Activated CD4-positive, alpha-beta T cell treated with anti-CD3 and anti-CD28 coated beads, Interleukin-2, amount 50 U/mL, for 1 hour (primary cell): ENCODE data around the gene IFT81.
"Not testable (repeated sequence)": the region's sequence is repeated elsewhere in the genome, so short reads cannot be mapped to it uniquely, and the experiment has no call there.

Experiments
- DNase-seq: peaks from one replicate; pipeline ENCODE4 v3.0.0-alpha.2; 2020

The IFT81 gene

DNA sequence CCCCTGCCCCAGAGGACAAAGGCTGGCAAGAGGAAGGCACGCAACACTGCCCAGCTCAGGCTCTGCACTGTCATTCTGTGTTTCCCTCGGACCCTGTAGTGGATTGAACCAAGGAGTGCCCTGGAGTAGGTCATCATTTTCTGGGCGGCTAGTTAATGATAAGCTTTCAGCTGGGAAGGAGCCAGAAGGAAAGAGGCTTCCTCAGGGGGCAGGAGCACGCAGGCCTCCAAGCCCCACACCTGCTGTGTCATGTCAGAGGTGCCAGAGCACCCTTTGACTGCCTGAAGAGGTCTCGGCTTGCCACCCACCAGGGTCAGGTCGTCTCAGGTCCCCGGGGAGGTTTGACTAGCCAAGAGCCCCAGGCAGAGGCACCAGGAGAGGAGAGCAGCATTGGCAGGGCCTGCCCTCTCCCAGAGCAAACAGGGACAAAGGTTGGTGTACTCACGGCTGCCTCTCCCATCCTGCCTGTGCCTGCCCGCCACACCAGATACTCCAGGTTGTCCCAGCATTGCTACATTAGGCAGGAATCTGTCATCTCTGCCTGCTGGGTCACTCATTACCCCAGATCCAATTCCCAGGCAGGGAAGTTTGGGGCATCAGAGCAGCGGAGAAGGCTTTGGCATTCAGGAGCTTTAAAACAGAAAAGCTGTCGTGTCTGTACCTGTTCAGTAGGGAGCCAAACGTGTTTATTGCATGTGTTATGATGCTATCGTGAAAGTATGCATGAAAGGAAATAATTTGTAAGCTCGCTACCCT is 123.4 kb downstream of the IFT81 start:
- no peak for DNase-seq

DNA sequence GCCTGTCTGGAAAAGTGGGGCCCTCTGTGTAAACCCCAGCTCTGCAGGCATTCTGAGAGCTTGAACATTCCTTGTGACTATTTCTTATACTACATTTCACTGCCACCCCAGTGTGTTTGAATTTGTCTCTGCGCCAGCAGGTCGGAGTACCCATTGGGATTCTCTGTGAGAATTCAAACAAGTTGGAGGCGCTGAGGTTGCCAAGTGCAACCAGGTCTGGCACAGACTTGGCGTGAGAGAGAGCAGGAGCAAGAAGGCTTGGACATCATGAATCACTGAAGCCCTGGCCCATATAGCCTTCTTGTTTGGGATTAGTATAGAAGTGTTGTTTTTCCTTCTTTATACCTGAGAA is 123.9 kb downstream of the IFT81 start:
- no peak for DNase-seq

DNA sequence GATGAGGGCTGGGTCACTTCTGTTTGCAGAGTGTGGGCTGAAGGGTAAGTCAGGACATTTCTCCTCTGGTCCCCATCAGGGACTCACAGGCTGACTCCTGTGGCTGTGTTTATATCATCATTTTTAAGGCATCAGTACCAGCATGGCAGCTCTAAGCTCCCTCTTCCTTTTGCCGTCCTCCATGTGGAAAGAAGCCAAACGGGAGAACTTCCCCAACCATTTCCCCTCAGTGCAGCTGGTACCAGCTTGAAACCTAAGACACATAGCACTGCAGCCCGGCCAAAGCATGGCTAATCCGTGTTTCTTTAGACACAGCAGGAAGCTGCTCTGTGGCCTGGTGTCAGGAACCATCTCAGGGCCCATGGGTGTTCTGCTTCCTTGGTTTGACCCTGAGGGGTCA is 124.9 kb downstream of the IFT81 start:
- DNase-seq: no peak

DNA sequence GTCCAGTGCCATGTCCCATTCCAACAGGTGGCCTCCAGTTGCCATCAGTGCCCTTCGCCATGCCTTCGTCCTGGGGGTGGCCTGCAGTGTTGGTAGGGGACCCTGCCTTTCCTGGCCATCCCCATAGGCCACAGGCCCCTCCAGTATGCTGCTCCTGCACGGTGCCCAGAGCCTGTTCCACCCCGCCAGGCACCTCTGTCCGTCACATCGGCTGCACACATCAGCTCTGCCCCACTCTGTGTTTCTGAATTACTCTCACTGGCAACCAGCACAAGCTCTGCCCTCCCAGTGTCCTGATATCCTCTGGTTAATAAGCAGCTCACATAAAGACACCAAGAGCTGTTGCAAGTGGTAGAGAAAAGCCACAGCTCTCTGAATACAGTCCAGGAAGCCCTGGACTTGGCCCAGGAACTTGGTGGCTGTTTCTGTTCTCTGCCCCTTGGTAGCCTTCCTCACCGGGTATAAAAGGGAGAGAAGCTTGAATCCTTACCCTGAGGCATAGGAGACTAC is 125.6 kb downstream of the IFT81 start:
- DNase-seq: no peak

DNA sequence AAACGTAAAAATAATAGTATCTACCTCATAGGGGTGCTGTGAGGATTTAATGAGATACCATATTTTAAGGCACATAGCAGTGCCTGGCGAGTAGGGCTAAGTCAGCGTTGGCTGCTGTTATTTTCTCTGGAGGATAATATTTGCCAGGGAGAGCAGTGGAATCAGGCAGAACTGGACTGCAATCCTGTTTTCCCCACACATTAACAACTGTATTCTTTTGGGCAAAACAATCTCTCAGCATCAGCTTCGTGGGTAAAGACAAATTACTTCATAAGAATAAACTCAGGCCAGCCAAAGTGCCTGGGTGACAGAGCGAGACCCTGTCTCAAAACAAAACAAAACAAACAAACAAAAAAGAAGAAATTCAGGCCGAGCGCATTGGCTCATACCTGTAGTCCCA is 127.2 kb downstream of the IFT81 start:
- no peak for DNase-seq

DNA sequence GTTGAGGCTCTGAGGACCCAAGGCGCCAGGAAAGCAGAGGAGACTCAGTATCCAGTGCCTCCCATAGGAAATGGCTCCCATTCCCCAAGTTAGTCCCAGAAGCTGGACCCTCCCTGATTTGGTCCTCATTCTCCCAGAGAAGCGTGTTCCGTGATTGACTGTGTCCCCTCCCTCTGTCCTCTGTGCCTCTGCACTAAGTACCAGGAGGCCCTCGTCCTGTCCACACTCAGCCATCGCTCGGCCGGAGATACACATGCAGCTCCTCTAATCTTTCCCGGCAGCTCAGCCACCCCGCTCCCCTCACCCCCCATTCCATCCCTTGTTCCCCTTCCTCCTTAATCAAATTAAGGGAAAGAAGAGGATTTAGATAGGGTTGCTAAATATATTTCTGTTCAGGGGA is 128.6 kb downstream of the IFT81 start:
- no peak for DNase-seq

DNA sequence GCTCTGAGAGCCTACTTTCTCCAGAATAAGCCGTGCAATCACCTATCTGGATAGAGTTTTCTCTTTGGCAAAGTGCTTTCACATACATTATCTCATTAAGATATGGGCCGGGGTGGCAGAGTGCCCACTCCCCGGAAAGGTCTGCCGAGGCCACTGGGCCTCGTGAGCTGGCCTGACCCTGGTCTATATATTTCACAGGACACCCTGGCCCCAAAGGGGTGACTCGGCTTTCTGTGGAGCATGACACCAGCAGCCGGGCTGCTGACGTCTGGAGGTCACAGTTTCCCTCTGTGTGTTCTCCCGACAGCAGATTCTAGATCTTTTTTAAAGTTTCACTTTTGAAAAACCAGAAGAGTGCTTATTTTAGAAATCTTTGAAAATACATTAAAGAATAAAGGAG is 129.0 kb downstream of the IFT81 start:
- DNase-seq: no peak

DNA sequence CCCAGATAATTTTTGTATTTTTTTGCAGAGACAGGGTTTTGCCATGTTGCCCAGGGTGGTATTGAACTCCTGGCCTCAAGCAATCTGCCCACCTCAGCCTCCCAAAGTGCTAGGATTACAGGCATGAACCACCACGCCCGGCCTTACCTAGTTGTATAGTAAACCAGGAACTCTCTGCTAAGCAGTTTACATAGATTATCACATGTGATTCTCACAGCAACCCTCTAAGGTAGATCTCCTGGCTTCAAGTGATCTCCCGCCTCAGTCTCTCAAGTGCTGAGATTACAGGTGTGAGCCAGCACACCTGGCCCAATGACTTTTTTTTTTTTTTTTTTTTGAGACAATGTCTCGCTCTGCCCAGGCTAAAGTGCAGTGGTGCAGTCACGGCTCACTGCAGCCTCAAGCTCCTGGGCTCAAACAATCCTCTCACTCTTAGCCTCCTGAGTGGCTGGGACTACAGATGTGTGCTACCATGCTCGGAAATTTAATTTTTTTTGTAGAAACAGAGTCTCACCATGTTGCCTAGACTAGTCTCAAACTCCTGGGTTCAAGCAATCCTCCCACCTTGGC is 130.9 kb downstream of the IFT81 start:
- DNase-seq: no peak

DNA sequence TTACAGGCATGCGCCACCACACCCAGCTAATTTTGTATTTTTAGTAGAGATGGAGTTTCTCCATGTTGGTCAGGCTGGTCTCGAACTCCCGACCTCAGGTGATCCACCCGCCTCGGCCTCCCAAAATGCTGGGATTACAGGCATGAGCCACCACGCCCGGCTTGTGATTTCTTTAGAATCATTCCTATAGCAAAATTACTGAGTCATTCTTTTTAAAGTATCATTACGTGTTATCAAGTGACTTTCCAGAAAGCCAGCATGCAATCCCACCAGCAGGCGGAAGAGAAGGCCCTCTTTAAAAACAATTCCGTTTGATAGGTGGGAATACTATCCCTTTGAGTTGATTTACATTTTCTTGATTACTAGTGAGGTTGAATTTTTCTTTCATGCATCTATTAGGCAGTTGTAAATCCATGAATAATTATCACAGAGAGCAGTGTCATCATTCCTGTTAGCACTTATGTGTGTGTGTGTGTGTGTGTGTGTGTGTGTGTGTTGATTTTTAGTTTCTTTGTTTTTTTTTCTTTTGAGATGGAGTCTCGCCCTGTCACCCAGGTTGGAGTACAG is 131.8 kb downstream of the IFT81 start:
- not testable (repeated sequence) for DNase-seq

DNA sequence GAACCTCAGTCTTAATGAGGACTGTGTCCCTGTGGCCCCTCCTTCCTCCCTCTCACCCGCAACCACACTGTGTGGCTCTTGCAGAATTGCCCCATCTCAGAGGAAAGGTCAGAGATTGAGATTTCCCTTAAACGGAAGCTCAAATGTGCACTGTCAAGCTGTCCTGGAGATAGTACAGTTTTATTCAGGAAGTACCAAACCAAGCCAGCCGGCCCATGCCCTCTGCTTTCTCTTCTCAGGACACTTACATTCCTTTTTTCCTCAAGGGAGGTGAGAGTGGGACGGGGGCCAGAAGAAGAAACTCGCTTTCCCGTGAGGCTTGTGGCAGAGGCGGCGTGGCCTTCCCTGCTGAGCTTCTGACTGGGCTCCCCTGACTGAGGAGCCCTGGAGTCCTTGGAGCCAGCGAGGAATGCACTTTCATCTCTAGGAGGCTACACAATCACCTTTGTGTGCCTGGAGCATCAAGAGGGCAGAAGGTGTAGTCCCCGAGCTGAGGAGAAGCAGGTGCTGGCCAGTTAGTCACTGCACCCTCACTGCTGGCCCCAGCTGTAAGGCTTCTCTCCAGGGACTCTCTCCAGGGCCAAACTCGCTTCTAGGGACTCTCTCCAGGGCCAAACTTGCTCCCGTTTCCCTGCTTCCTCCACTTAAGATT is 132.7 kb downstream of the IFT81 start:
- DNase-seq: no peak

DNA sequence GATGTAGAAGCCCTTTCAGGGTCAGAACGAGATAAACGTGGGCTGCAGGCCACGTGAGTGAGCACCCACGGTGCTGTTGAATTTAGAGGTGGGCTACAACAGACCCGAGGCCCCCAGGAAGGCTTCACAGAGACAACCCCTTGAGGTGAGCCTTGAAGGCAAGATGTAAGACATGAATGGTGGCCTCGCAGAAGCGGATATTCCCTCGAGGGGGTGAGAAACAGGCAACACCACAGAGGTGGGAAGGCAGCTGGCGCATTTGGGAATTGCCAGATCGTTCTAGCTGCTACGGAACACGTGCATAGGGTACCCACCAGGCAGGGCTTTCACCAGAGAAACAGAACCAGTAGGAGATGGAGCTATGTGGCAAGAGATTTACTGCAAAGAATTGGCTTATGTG is 134.3 kb downstream of the IFT81 start:
- DNase-seq: no peak

DNA sequence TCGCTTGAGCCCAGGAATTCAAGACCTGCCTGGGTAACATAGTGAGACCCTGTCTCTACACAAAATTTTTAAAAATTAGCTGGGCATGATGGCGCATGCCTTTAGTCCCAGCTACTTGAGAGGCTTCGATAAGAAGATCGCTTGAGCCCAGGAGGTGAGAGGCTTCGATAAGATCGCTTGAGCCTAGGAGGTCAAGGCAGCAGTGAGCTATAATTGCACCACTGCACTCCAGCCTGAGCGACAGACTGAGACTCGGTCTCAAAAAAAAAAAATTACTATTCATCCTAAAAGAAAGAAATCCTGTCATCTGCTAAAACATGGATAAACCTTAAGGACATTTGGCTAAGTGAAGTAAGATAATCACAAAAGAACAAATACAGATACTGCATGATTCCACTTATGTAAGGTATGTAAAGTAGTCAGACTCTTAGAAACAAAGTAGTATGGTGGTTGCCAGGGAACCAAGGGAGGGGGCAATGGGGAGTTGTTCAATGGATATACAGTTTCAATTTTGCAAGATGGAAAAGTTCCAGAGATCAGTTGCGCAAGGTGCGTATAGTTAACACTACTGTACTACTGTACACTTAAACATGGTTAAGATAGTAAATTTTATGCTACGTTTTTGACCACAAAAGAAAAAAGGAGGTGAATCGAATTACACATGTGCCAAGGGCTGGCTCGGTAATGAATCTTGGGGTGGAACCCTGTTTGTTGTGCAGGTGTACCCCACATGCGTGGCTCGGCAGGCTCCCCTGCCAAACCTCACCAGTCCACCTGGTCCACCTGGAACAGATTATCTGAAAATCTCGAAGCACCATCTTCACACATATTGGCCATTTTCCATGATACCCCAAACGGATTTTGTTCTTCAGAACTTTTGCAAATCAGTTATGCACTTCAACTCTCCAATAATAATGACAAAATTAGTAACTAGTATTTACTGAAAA is 138.6 kb downstream of the IFT81 start:
- DNase-seq: no peak

DNA sequence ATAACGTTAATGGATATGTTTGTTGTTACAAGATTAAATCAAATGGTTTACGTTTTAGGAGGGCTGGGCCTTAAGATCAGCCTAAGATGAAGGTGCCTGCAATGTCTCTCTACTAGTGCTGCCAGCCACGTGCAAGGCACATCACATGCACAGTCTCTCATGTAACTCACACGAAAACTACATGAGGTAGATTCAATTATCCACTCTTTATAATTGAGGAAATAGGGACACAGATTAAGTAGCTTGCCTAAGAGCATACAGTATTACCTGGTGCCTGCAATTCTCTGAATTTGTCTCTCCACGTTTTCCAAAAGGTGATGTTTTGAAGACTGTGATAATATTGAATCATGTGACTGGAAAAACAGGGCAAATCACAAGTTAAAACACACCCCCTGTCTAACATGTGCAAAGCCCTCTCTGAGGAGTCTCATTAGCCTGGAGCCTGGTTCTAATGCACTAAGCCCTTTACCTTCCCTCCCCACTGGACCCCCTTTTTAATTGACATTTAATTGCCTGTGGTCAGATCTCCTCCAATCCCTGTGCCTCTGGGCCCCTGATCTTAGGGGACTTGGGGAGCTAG is 142.3 kb downstream of the IFT81 start:
- no peak for DNase-seq

DNA sequence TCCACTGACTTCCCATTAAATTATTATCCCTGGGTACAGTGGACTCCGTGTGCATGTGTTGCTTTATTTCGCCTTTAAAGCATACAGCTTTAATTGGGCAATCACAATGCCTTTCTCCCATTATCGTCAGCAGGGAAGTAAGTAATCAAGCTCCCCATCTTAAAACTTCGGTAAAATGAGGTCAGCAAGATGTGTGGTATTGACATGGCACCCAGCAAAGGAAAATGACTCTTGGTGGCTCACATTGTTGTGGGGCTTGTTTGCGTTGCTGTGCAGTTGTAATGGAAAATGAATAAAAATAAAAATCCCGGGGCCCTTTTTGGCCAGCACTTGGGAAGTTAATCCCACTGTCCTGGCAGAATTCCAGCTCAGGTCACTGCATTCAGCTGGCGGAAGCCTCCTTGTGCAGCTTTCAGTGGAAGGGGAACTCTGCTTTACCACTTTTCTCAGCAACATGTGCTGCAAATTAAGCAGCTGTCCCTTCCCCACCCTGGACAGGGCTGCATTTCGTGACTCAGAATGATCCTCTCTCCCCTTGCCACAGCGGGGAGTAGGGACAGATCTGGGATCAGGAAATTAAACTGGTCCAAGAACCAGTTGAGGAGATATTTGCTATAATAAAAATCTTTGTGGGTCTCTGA is 142.9 kb downstream of the IFT81 start:
- DNase-seq: no peak
